Common myeloid progenitor, CD34-positive (primary cell): ENCODE measurements around the gene DCDC1.

ENCODE experiments used
- CTCF ChIA-PET: fragments of 350-600 bp; sonication (Branson Sonifier 250); formaldehyde crosslinking; loops from one replicate; lab custom pipeline; 2021; ENCODE audit warnings: antibody characterized with exemption; lab: Charles Lee
- POLR2A ChIA-PET: fragments of 350-600 bp; sonication (Branson Sonifier 250); formaldehyde crosslinking; loops from one replicate; lab custom pipeline; 2021; ENCODE audit warnings: antibody characterized with exemption; lab: Charles Lee
- DNase-seq, 3 donors: peaks; one replicate each; pipeline versions ENCODE4 v3.0.0 to v3.0.0-alpha.2; 2013
- H3K27ac ChIP-seq, 2 experiments: 1 replicate in 1 of 2; 2 replicates in 1 of 2; pipeline ENCODE4 v1.7.0; 2013; ENCODE audit warnings: inconsistent platforms in 2 of 2, low read length in 2 of 2, mild to moderate bottlenecking in 2 of 2, low read depth in 1 of 2, moderate library complexity in 1 of 2; ENCODE audit not compliant: severe bottlenecking in 2 of 2, insufficient read depth in 1 of 2, poor library complexity in 1 of 2
- H3K27me3 ChIP-seq, 5 experiments: replicated peaks in 2 of 5; 1 replicate in 3 of 5; 2 replicates in 2 of 5; pipeline versions ENCODE4 v1.6.1 to v1.7.0; 2013; ENCODE audit warnings: low read length in 4 of 5, mild to moderate bottlenecking in 2 of 5, moderate library complexity in 2 of 5, inconsistent platforms in 1 of 5; ENCODE audit not compliant: insufficient read depth in 5 of 5, control insufficient read depth in 4 of 5
- H3K36me3 ChIP-seq, 4 experiments: 1 replicate in 2 of 4; 2 replicates in 2 of 4; pipeline versions ENCODE4 v1.6.1 to v1.7.0; 2013; ENCODE audit warnings: low read length in 3 of 4, control low read depth in 1 of 4, mild to moderate bottlenecking in 1 of 4; ENCODE audit not compliant: control insufficient read depth in 4 of 4, insufficient read depth in 4 of 4
- H3K4me1 ChIP-seq, 4 experiments: 1 replicate in 3 of 4; 2 replicates in 1 of 4; pipeline versions ENCODE4 v1.6.1 to v1.7.1; 2013; ENCODE audit warnings: low read length in 3 of 4, mild to moderate bottlenecking in 3 of 4, control low read depth in 1 of 4, inconsistent platforms in 1 of 4, moderate library complexity in 1 of 4; ENCODE audit not compliant: control insufficient read depth in 4 of 4, insufficient read depth in 4 of 4; ENCODE audit errors: control extremely low read depth in 1 of 4
- H3K4me3 ChIP-seq, 7 experiments: 1 replicate in 4 of 7; 2 replicates in 3 of 7; pipeline versions ENCODE4 v1.5.1 to v1.7.0; 2013; ENCODE audit warnings: mild to moderate bottlenecking in 7 of 7, low read length in 6 of 7, moderate library complexity in 6 of 7, inconsistent platforms in 2 of 7, low read depth in 2 of 7, control low read depth in 1 of 7; ENCODE audit not compliant: insufficient read depth in 4 of 7, control insufficient read depth in 1 of 7; ENCODE audit errors: extremely low read depth in 1 of 7
- H3K9me3 ChIP-seq, 5 experiments: 1 replicate in 4 of 5; 2 replicates in 1 of 5; pipeline versions ENCODE4 v1.6.1 to v1.7.1; 2013; ENCODE audit warnings: low read length in 4 of 5, mild to moderate bottlenecking in 2 of 5, inconsistent platforms in 1 of 5, low read depth in 1 of 5, moderate library complexity in 1 of 5; ENCODE audit not compliant: control insufficient read depth in 4 of 5, insufficient read depth in 2 of 5; ENCODE audit errors: control extremely low read depth in 1 of 5
- WGBS: methylation state at CpG from one replicate; pipeline ENCODE4 v1.1.5; 2013; ENCODE audit not compliant: insufficient coverage; 5-methylcytosine and 5-hydroxymethylcytosine counted together

The DCDC1 gene

DNA sequence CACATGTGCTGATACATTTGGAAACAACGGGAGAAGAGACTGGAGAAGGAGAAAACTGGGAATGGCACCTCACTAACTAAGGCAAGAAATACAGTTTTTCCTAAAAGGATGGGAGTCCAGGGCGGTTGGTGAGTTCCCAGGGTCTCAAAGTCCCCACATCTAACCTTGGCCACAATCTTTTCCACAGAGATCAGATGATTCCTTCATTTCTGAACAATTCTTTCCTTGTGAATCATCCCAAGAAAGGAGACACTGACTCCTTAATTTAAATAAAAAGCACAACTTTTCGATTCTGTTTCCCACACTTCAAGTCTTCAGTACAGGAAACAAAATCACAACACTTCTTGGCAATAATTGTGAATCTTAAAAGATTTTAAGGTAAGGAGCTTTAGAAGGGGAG lies 384.7 kb downstream of the DCDC1 start:
- WGBS: 91% methylated on average over 2 of the region's 3 CpGs
- H3K27ac ChIP-seq: no peak overlapping the region

DNA sequence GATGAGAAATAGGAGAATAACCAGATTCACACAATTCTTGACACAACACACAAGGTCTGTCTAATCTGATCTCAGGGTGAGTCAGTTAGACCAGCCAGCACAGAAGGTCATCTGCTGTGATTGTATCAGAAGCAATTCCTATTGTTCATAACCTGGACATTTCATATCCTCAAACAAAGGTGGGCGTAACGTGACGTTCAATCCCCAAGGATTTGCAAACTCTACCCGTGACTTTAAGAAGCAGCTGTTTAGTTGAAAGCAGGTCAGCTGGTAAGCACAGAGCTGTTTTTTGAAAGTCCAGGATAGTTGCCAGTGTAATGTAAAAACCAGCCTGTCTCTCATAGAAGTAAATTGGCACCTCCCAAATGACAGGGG lies 385.1 kb downstream of the DCDC1 start:
- no peak for DNase-seq

More for the DNA sequence above, 384.7 kb downstream of the DCDC1 start:
- ChIA-PET CTCF (no interaction called here), POLR2A (no interaction called here)
- Histone ChIP-seq H3K4me1 (no peaks in the 10 kb centered on the region), H3K36me3 (no peaks in the 10 kb centered on the region), H3K9me3 (no peaks in the 10 kb centered on the region), H3K27me3 (no peaks in the 10 kb centered on the region), H3K4me3 (no peak overlapping the region)
- no peak for DNase-seq

DNA sequence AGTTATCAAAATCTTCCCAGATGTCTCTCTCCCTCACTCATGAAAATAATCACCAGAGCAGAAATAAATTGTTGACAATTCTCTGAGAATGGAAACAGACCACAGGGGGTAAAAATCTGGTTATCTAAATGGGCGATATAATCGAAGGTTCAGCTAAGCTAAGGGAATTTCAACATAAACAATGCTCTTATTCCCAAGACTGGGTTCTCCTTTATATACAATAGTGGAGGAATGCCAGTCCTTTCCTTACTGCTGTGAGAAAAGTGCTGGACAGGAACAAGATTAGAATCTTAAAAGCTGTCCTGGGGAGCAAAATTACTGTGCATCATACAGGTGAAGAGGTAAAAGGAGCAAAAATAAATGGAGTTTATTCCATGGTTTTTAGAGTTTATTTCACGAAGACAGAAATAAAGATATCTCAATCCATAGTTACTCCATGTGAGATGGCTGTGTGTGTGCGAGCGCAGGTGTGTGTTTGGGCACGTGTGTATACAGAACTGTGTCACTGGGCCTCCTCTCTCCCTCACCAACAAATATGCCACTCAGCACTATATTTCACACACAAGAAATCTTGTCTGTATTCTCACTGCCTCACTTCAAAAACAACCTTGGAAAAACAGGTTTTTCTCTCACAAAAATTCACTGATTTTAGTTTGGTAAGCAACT lies 385.6 kb downstream of the DCDC1 start:
- Histone ChIP-seq H3K4me1 (no peaks in the 10 kb centered on the region), H3K36me3 (no peaks in the 10 kb centered on the region), H3K4me3 (no peak overlapping the region), H3K9me3 (no peaks in the 10 kb centered on the region), H3K27ac (no peak overlapping the region), H3K27me3 (no peaks in the 10 kb centered on the region)
- ChIA-PET CTCF (no interaction called here), POLR2A (no interaction called here)
- no peak for DNase-seq
- WGBS: 100% methylated on average over 4 of the region's 6 CpGs

More for the DNA sequence above, 385.1 kb downstream of the DCDC1 start:
- no peak overlapping the region for H3K4me3 ChIP-seq
- no peaks in the 10 kb centered on the region for H3K4me1 ChIP-seq
- ChIA-PET POLR2A (no interaction called here), CTCF (no interaction called here)
- WGBS: 100% methylated on average over 4 of the region's 4 CpGs
- H3K27ac ChIP-seq: no peak overlapping the region
- no peaks in the 10 kb centered on the region for H3K9me3 ChIP-seq
- no peaks in the 10 kb centered on the region for H3K36me3 ChIP-seq
- no peaks in the 10 kb centered on the region for H3K27me3 ChIP-seq

DNA sequence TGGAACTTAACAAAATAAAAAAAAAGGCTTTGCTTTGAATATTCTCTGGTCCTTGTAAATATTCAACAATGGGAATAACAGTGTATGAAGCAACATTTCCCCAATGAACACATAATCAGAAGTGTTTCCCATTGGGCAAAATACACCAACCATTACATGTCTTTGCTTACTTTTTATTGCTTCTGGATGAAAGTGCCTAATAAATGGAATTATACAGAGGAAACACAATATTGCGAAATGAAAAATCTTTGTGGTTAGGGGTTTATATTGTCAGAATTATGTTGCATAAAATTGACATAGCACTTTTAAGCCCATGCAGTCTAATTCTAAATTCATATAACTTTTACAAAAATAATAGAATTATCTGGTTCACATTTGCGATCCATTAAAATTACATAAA lies 386.4 kb downstream of the DCDC1 start:
- POLR2A ChIA-PET: no interaction called here
- no peaks in the 10 kb centered on the region for H3K36me3 ChIP-seq
- no CpG with 5 or more reads among the region's 2 CpGs for WGBS
- no peak for DNase-seq
- CTCF ChIA-PET: no interaction called here
- H3K27me3 ChIP-seq: no peaks in the 10 kb centered on the region
- no peaks in the 10 kb centered on the region for H3K4me1 ChIP-seq
- H3K27ac ChIP-seq: no peak overlapping the region
- H3K9me3 ChIP-seq: no peaks in the 10 kb centered on the region
- H3K4me3 ChIP-seq: no peak overlapping the region

GRCh38 chr11:30967579-30967978 lies 402.0 kb downstream of the DCDC1 start:
- Histone ChIP-seq H3K27me3 (peaks cover 0 to 1% (median 0%) of the 10 kb centered on the region in 5 experiments), H3K36me3 (no peaks in the 10 kb centered on the region), H3K27ac (no peak overlapping the region), H3K4me3 (no peak overlapping the region), H3K4me1 (no peaks in the 10 kb centered on the region), H3K9me3 (peaks cover 0 to 2% (median 0%) of the 10 kb centered on the region in 5 experiments)
- POLR2A ChIA-PET: no interaction called here
- CTCF ChIA-PET: no interaction called here
- DNase-seq: no peak

DNA sequence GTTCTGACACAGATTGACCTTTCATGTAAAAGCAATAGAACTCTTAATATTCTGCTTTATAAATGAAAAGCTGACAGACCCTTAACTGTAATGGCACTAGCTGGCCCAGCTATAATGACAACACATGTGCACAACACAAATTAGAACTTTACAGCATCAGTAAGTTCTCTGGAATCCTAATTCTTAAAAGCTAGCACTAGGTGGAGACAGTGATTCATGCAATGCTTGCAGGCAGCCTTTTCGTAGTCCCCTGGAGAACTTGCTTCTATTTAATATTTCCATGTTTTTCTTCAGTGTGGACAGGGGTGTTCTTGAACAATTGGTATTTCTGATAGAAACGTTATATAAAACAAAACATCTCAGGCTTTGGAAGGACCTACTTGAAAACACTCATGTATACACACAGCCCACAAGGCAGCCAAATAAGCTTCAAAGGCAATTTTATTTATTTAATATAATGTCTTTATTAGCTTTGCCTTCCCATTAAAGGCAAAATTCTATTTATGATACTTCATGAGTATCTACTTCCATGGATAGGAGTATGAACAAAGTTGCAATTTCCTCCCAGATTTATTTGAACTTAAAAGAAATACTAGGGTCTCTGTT lies 409.0 kb downstream of the DCDC1 start:
- CTCF ChIA-PET: interaction anchor here (1.4 kb wide), 1 partner anchor 85 kb away, joined by 7 read pairs; no protein-coding TSS in a partner anchor
- H3K36me3 ChIP-seq: no peaks in the 10 kb centered on the region
- no CpG with 5 or more reads among the region's 2 CpGs for WGBS
- H3K27ac ChIP-seq: no peak overlapping the region
- POLR2A ChIA-PET: no interaction called here
- no peaks in the 10 kb centered on the region for H3K9me3 ChIP-seq
- DNase-seq: peak; percentile 31 to 61 (median 52)
- no peak overlapping the region for H3K4me3 ChIP-seq
- no peaks in the 10 kb centered on the region for H3K4me1 ChIP-seq
- peaks cover 0 to 1% (median 0%) of the 10 kb centered on the region in 5 experiments for H3K27me3 ChIP-seq

DNA sequence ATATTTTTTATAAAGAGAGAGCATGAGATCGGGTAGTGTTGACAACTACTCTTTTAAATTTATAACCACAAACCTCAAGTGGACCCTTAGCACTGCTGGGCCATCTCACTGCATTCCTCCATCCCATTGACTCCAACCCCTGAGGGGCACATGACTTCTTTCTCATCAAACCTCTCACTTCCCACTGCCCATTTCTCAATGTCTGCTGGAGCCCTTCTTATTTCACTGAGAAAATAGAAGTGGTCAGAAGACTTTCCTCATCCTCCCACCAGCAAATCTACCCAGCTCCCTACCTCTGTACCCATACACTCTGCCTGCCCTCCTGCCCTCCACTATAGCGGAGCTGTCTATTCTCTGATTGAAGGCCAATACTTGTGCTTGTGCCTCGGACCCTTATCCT lies 412.8 kb downstream of the DCDC1 start:
- WGBS: 98% methylated on average over 3 of the region's 3 CpGs
- Histone ChIP-seq H3K4me3 (no peak overlapping the region), H3K27me3 (no peaks in the 10 kb centered on the region), H3K27ac (no peak overlapping the region), H3K4me1 (no peaks in the 10 kb centered on the region), H3K36me3 (no peaks in the 10 kb centered on the region), H3K9me3 (no peaks in the 10 kb centered on the region)
- ChIA-PET CTCF (no interaction called here), POLR2A (no interaction called here)
- no peak for DNase-seq
